HG02763 (cell line): ENCODE results near the gene ITLN2.
A peak's percentile ranks its signal among the peaks of the same experiment; 100 is the strongest.
"Not testable (repeated sequence)": the region's sequence is repeated elsewhere in the genome, so short reads cannot be mapped to it uniquely, and the experiment has no call there.

Experiments
- ATAC-seq: cut with Tn5 transposase; IDR thresholded peaks from one replicate; pipeline ENCODE4 v1.9.1; 2021; ENCODE audit warnings: mild to moderate bottlenecking, moderate library complexity; ENCODE audit not compliant: unreplicated experiment

Gene ITLN2

DNA sequence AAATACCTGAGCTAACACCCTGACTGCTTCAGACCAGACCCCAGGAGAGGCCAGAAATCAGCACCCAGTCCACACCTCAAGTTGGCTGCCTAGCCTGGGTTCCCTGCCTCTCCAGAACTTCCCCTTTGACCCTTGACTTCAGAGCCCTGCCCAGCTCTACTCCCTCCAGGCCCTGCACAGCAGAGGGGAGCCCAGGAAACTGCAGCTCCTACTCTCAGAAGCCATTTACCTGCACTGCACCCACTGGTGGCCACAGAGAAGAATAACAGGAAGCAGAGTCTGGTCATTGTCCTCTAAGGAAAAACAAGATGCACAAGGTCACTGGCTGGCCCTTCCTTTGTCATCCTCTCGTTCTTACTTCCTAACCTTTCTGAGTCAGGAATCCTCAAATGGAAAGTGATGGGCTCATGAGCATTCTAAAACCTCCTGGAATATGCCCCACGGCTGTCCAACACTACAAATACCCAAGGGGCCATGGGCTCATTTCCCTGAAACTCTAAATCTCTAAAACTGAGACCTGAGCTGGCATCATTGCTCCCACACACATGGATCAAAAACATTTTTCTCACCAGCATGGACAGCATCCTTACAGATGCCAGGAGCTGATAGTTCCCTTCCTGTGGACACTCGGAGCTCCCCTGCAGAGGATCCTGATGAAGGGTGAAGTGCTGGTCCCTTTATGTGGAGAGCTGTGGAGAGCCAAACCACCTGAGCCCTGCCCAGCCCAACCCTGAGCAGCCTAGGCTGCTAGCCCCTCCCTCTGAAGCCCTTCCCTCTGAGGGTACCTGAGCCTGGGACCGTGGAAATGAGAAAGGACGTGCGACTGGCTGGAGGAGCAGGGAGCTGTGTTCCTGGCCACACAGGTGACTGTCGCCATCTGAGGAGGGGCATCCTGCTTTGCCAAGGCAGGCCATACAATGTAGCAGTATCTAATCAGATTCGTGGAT, at the start of gene ITLN2:
TSS of gene ITLN2 (minus strand) at position 652 of the 947 bp plus-strand sequence. CDS start at position 584, 68 bp downstream.
- ATAC-seq: no peak

GRCh38 chr1:161001525-161001924, 46.9 kb upstream of the ITLN2 start:
- no peak for ATAC-seq

DNA sequence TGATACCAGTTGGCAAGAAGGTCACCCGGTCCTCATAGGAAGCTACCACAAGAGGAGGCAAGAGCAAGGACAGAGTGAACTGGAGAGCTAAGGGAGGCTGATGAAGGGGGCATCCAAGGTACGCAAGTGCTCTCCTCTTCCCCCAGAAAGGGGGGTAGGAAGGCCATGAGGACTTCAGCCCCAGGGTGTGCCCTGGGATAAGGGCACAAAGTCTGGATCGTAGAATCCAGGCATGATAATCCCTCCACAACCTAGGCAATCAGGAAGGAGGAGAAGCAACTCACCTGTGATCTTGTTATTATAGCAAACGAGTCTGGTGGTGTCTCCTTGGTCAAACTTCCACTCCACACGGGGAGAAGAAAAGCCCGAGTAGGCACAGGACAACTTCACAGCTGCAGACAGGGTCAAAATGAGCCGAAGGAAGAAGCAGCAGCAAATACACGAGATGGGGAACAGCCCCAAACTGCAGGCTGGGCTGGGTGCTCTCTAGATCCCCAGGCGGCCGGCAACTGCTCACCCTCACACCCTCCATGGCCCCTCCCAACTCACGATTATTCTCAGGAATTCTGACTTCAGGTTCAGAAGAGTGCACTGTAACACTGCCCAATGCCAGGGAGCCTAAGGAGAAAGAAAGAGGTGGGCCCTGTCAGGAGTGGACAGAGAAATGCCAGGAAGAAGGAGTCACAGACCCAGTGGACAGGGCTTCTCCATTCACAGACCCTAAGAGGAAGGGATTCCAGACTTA, 46.3 kb upstream of the ITLN2 start:
- no peak for ATAC-seq

GRCh38 chr1:160999376-160999775, 44.8 kb upstream of the ITLN2 start:
- no peak for ATAC-seq

- peak; percentile 44 for ATAC-seq
Observed at GRCh38 chr1:160997323-160998038, 42.9 kb upstream of the ITLN2 start.

DNA sequence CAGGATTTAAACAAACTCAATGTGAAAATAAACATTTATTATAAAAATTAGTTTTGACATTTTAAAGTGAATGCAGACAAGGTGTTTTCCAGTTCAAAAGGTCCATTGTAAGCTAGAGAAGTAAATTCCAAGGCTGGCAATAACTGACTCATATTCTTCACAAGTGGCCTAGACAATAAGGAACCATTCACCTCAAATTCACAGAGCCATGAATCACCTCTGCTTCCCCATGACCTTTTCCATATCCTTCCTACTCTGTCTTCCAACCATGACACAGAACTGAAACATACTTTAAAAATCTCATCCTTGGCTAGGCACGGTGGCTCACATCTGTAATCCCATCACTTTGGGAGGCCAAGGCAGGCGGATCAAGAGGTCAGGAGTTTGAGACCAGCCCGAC, 41.6 kb upstream of the ITLN2 start:
- no peak for ATAC-seq

DNA sequence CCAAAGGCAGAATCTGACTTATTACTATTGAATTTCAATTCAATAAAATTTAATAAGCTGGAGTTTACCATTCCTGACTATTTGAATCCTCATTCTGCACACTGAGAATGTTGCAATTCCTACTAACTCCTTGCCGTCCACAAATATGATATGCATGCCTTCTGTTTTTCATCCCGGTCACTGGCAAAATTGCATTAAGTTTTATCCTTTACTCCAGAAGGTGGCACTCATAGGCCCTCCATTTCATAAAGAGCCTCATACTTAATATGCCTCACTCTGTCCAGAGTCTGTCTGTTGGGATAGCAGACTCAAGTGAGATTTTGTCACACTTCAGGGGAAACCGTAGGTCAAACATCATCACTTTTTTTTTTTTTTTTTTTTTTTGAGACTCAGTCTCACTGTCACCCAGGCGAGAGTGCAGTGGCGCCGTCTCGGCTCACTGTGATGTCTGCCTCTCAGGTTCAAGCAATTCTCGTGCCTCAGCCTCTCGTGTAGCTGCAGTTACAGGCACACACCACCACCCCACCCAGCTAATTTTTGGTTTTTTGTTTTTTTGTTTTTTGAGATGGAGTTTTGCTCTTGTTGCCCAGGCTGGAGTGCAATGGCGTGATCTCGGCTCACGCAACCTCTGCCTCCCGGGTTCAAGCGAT, 39.1 kb upstream of the ITLN2 start:
- ATAC-seq: no peak

DNA sequence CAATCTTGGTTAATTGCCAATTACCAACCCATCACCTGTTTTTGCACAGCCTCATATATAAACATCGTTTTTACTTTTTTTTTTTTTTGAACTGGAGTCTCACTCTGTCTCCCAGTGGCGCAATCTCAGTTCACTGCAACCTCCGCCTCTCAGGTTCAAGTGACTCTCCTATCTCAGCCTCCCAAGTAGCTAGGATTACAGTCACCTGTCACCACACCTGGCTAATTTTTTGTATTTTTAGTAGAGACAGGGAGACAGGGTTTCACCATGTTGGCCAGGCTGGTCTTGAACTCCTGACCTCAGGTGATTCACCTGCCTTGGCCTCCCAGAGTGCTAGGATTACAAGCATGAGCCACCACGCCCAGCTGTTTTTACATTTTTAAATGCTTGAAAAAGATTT, 37.4 kb upstream of the ITLN2 start:
- not testable (repeated sequence) for ATAC-seq

DNA sequence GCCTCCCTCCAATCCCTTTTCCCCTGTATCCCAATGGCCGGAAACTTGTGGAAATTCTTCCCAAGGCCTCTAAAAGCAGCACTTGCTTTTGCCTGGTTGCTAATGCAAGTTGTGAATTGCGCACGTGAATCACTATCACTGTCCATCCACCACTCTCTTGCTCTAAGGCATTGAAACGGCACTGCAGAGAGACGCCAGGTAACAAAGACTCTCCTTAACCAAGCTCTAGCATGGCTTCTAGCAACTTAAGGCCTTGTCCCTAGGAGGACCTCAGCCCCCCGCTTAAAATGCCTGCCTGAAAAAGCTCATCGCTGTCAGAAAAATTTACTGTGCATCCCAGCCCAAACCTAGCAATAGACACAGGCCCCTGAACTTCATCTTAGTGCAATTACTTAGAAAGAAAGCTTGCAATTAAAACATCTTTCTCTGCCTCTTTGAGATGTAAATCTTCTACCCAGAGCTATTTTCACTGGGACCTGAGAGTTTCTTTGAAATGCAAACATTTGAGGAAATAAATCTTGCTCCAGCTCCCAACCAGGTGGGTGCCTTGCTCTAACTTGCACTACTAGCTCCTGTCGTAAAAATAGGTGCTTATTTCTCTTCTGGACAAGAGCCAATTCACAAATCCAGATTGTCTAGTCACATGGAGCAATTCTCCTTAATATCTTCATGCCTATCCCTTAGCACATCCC, 32.9 kb upstream of the ITLN2 start:
- ATAC-seq: no peak

GRCh38 chr1:160985723-160986122, 31.1 kb upstream of the ITLN2 start:
- no peak for ATAC-seq

- ATAC-seq: no peak
Observed at GRCh38 chr1:160981584-160982411, 27.2 kb upstream of the ITLN2 start.

GRCh38 chr1:160979286-160979685, 24.7 kb upstream of the ITLN2 start:
- no peak for ATAC-seq

- no peak for ATAC-seq
Observed at GRCh38 chr1:160978510-160978927, 23.9 kb upstream of the ITLN2 start.

- ATAC-seq: no peak
Observed at GRCh38 chr1:160975026-160975425, 20.4 kb upstream of the ITLN2 start.

GRCh38 chr1:160973491-160973890, 18.9 kb upstream of the ITLN2 start:
- no peak for ATAC-seq

DNA sequence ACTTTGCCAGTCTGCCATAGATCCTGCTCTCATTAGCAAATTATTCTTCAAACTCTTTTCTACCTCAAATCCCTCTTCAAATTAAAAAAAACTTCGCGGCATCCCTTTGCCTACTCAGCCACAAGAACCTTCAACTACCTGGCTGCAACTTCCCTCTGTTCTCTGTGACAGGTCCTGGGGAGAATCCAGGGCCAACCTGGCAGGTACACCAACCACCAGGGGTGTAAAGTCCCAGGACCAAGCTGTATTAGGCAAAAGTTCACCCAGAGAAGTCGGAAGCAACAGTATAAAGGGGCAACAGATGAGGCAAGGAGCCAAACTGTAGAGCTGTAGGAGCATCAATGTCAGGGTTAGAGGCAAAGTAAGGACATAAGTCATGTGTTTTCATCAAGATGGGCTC, 18.3 kb upstream of the ITLN2 start:
- ATAC-seq: no peak

DNA sequence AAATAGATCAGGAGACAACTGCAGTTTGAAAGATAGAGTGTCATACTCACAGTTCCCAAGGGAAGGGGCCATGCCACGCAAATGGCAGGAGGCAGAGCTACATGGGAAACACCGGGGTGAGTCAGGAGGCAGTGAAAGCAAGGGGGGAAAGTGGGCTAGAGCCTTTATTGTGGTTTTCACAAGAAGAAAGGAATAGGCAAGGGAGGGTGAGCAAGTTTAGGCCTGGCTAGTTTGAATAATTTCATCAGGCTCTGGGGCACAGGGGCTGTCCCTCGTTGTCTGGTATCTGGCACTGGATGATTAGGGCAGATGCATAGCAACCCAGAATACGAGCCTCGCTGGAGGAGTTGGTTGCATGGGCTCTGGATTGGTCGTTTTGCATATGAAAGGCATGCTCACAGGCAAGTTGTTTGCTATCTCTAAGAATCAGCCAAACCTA, 17.0 kb upstream of the ITLN2 start:
- ATAC-seq: no peak

DNA sequence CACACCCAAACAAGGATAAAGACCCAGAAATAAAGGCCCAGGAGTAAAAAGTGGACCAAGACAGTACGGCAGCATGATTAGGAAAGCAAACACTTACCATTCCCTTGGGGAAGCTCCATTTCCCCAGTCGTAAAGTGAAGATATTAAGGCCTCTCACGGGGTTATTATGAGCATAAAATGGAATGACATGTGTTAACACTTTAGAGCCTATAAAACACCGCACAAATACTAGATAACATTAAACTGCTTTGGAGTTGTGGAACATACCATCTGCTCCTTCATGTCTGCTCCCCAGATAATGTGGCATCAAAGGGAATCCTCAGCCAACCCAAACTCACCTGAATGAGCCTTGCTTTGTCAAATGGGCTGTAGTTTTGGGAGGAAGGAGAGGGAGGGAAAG, 8.9 kb upstream of the ITLN2 start:
- ATAC-seq: no peak

DNA sequence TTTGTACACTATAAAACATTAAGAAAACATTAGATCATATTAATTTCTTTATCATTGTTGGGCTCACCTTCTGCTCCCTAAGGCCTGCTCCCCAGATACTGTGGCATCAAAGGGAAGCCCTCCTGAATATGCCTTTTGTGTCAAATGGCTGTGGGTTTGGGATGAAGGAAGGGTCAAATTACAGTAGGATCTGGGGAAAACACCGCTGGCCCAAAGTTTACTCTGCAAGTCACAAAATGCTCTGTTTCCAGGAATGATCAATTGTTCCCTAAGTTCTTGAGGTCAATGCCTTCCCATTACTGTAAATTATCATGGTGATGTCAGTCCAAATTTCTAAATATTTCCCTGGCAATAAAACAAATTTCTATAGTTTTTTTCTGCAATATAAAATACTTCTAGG, 6.8 kb upstream of the ITLN2 start:
- ATAC-seq: no peak
